KMS-11 (cell line): ENCODE measurements around the gene MGAT5B.

Experiments
- H2AFZ ChIP-seq: fragments of 200-600 bp; sonication (generic); 2 replicates; pipeline ENCODE4 v1.6.1; 2016; ENCODE audit warnings: antibody characterized with exemption, mixed run types, low read depth
- H3K27ac ChIP-seq: fragments of 200-600 bp; sonication (generic); 2 replicates; pipeline ENCODE4 v1.6.1; 2016; ENCODE audit warnings: mild to moderate bottlenecking, mixed run types
- H3K27me3 ChIP-seq: fragments of 200-600 bp; sonication (generic); 2 replicates; pipeline ENCODE4 v1.6.1; 2017; ENCODE audit warnings: mild to moderate bottlenecking, low read depth, mixed run types, moderate library complexity; ENCODE audit not compliant: insufficient read depth
- H3K36me3 ChIP-seq: fragments of 200-600 bp; sonication (generic); 2 replicates; pipeline ENCODE4 v1.6.1; 2017; ENCODE audit warnings: mild to moderate bottlenecking, mixed run types; ENCODE audit not compliant: insufficient read depth
- H3K4me1 ChIP-seq: fragments of 200-600 bp; sonication (generic); 2 replicates; pipeline ENCODE4 v1.6.1; 2016; ENCODE audit warnings: mild to moderate bottlenecking, low read depth, mixed run types; ENCODE audit not compliant: poor library complexity, severe bottlenecking
- H3K4me2 ChIP-seq: fragments of 200-600 bp; sonication (generic); 2 replicates; pipeline ENCODE4 v1.7.0; 2016; ENCODE audit warnings: mild to moderate bottlenecking, mixed run types
- H3K4me3 ChIP-seq: fragments of 200-600 bp; sonication (generic); IDR thresholded peaks from 2 replicates; pipeline ENCODE4 v1.6.1; 2017; ENCODE audit warnings: low read depth, low read length, mixed read lengths; ENCODE audit not compliant: insufficient read depth
- H3K79me2 ChIP-seq: fragments of 200-600 bp; sonication (generic); 2 replicates; pipeline ENCODE4 v1.6.1; 2016; ENCODE audit warnings: low read depth, mixed run types; ENCODE audit not compliant: insufficient read depth
- H3K9ac ChIP-seq: fragments of 200-600 bp; sonication (generic); 2 replicates; pipeline ENCODE4 v1.6.1; 2016; ENCODE audit warnings: mild to moderate bottlenecking, mixed run types
- H4K20me1 ChIP-seq: fragments of 200-600 bp; sonication (generic); 2 replicates; pipeline ENCODE4 v1.6.1; 2016; ENCODE audit warnings: mild to moderate bottlenecking, mixed run types; ENCODE audit not compliant: insufficient read depth
- CTCF ChIP-seq: fragments of 200-600 bp; sonication (generic); conservative IDR thresholded peaks from 2 replicates; pipeline ENCODE4 v1.6.1; 2017; ENCODE audit warnings: low read depth, mild to moderate bottlenecking, antibody characterized with exemption, low read length, moderate library complexity, mixed read lengths

MGAT5B gene

GRCh38 chr17:76833034-76833644 is 35.1 kb upstream of the MGAT5B start:
- no peak overlapping the region for H3K27ac ChIP-seq
- no peaks in the 10 kb centered on the region for H4K20me1 ChIP-seq
- H3K4me2 ChIP-seq = no peak overlapping the region
- no peaks in the 10 kb centered on the region for H3K79me2 ChIP-seq
- TF ChIP-seq CTCF = no peak
- no peak overlapping the region for H2AFZ ChIP-seq
- no peak overlapping the region for H3K4me3 ChIP-seq
- H3K36me3 ChIP-seq = no peaks in the 10 kb centered on the region
- H3K9ac ChIP-seq = no peak overlapping the region
- no peaks in the 10 kb centered on the region for H3K27me3 ChIP-seq
- H3K4me1 ChIP-seq = no peaks in the 10 kb centered on the region

GRCh38 chr17:76833747-76834146 is 34.5 kb upstream of the MGAT5B start:
- TF ChIP-seq CTCF = no peak
- no peaks in the 10 kb centered on the region for H4K20me1 ChIP-seq
- H3K4me1 ChIP-seq = peaks cover under 1% of the 10 kb centered on the region
- H3K4me2 ChIP-seq = no peak overlapping the region
- no peaks in the 10 kb centered on the region for H3K36me3 ChIP-seq
- no peaks in the 10 kb centered on the region for H3K79me2 ChIP-seq
- H3K9ac ChIP-seq = no peak overlapping the region
- no peaks in the 10 kb centered on the region for H3K27me3 ChIP-seq
- H3K27ac ChIP-seq = no peak overlapping the region
- no peak overlapping the region for H2AFZ ChIP-seq
- H3K4me3 ChIP-seq = no peak overlapping the region

GRCh38 chr17:76834870-76835269 is 33.3 kb upstream of the MGAT5B start:
- Histone ChIP-seq H3K4me3 (no peak overlapping the region), H4K20me1 (no peaks in the 10 kb centered on the region), H3K4me2 (no peak overlapping the region), H3K4me1 (peaks cover 12% of the 10 kb centered on the region), H3K36me3 (no peaks in the 10 kb centered on the region), H2AFZ (no peak overlapping the region), H3K27me3 (no peaks in the 10 kb centered on the region), H3K27ac (no peak overlapping the region), H3K9ac (no peak overlapping the region), H3K79me2 (no peaks in the 10 kb centered on the region)
- no peak for TF ChIP-seq CTCF

- Histone ChIP-seq H3K27ac (no peak overlapping the region), H3K36me3 (no peaks in the 10 kb centered on the region), H4K20me1 (no peaks in the 10 kb centered on the region), H3K4me3 (no peak overlapping the region), H2AFZ (peak overlapping the region; percentile 58; the same call in 1 of the 2 replicates), H3K4me1 (peaks cover 25% of the 10 kb centered on the region), H3K9ac (no peak overlapping the region), H3K4me2 (peak overlapping the region; percentile 68; the same call in 1 of the 2 replicates), H3K79me2 (no peaks in the 10 kb centered on the region), H3K27me3 (peaks cover 17% of the 10 kb centered on the region; the same call in 1 of the 2 replicates)
- no peak for TF ChIP-seq CTCF
These were observed 27.8 kb upstream of the MGAT5B start for GRCh38 chr17:76840443-76840767.
